ENCODE measurements around the gene YTHDC1.

DNA sequence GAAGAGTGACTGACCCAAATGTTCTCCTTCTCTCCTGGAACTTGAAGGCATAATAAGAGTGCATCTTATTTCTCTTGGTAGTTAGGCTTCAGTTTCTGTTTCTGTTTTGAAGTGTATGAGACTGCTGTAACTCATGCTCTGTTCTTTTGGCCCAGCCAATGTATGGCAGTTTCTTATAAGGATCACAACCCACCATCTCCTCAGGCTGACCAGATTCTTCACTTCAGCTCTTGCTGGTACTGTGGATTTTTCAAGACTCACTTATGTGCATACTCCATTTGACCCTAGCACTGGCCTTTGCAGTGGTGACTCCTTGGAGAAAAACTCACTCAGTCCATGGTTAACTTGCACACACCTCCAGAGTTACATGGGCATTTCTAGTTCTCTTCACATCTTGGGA is 9.6 kb upstream of the YTHDC1 start:
- TF ChIP-seq SP1 (IDR thresholded peaks at IDR 0.05) (no peak), SUZ12 (IDR thresholded peaks at IDR 0.05) (no peak), ELF4 (IDR thresholded peaks at IDR 0.05) (no peak), ARNT (IDR thresholded peaks at IDR 0.05) (no peak), ZNF384 (IDR thresholded peaks at IDR 0.05) (no peak), BHLHE40 (IDR thresholded peaks at IDR 0.05; ENCODE audit: borderline replicate concordance) (no peak), HDGF (IDR thresholded peaks at IDR 0.05; ENCODE audit: borderline replicate concordance) (no peak), FOXK2 (IDR thresholded peaks at IDR 0.05) (no peak), FOXM1 (IDR thresholded peaks at IDR 0.05; ENCODE audit: borderline replicate concordance) (no peak), TARDBP (IDR thresholded peaks at IDR 0.05) (no peak), L3MBTL2 (conservative IDR thresholded peaks at IDR 0.05) (no peak), FOXA1 (IDR thresholded peaks at IDR 0.05) (no peak), LEF1 (IDR thresholded peaks at IDR 0.05; ENCODE audit: borderline replicate concordance) (no peak)
